Tibial nerve (tissue), 4 donors: Measurements from ENCODE around the gene DAPK1. TPM values are rescaled to one million over a fixed set of nuclear protein-coding genes. Genes with fewer than 3 reads are reported as not detected.

ENCODE experiments used
- DNase-seq, 2 donors: peaks; one replicate each; pipeline ENCODE4 v3.0.0-alpha.2; 2019; ENCODE audit warnings: low spot score in 2 of 2
- H3K27ac ChIP-seq, 4 donors: fragments of 200-600 bp; sonication (generic) in 3 of 4; one replicate each; pipeline ENCODE4 v1.5.1; 2017 to 2019; ENCODE audit warnings: mild to moderate bottlenecking in 1 of 4
- H3K27me3 ChIP-seq, 2 donors: fragments of 200-600 bp; sonication (generic) in 1 of 2; one replicate each; pipeline versions ENCODE4 v1.5.1 to v1.6.0; 2017 to 2019
- H3K36me3 ChIP-seq, 3 donors: fragments of 200-600 bp; sonication (generic); one replicate each; pipeline ENCODE4 v1.5.1; 2018 to 2019
- H3K4me1 ChIP-seq, 4 donors: fragments of 200-600 bp; sonication (generic) in 3 of 4; one replicate each; pipeline ENCODE4 v1.5.1; 2017 to 2019
- H3K4me3 ChIP-seq, 4 donors: fragments of 200-600 bp; sonication (generic) in 3 of 4; one replicate each; pipeline ENCODE4 v1.5.1; 2017 to 2019; ENCODE audit warnings: mild to moderate bottlenecking in 1 of 4, moderate library complexity in 1 of 4
- H3K9me3 ChIP-seq, 4 donors: fragments of 200-600 bp; sonication (generic) in 3 of 4; one replicate each; pipeline ENCODE4 v1.5.1; 2017 to 2019
- EP300 ChIP-seq, 2 donors: sonication (generic); formaldehyde crosslinking; IDR thresholded peaks; one replicate each; pipeline ENCODE4 v1.6.1; 2017; ENCODE audit warnings: antibody characterized with exemption in 2 of 2, mild to moderate bottlenecking in 1 of 2
- POLR2A ChIP-seq, 2 donors: fragments of 450-650 bp; IDR thresholded peaks; one replicate each; pipeline ENCODE4 v1.6.1; 2017; ENCODE audit warnings: antibody characterized with exemption in 2 of 2, mild to moderate bottlenecking in 2 of 2, moderate library complexity in 2 of 2
- WGBS, 2 donors: methylation state at CpG; one replicate each; pipeline ENCODE4 v1.1.5; 2018; 5-methylcytosine and 5-hydroxymethylcytosine counted together
- total RNA-seq, 4 donors: library from RNA; depleted of rRNA; stranded (reverse); fragments of >200 nt; gene quantifications; one replicate each; pipeline ENCODE4 v1.1.0, GENCODE V29; 2016
- TF ChIP-seq, protein P1 (sequence below), 5 experiments: fragments of 200-600 bp in 3 of 5; fragments of 450-650 bp in 2 of 5; sonication (generic) in 3 of 5; IDR thresholded peaks; one replicate each; pipeline ENCODE4 v1.5.1; 2016 to 2019; ENCODE audit warnings: antibody characterized with exemption in 5 of 5, mild to moderate bottlenecking in 3 of 5, moderate library complexity in 2 of 5

DAPK1 gene
- total RNA-seq, 4 donors from 2014 or later, result 58.8 to 97.3 (median 64.2) TPM

DNA sequence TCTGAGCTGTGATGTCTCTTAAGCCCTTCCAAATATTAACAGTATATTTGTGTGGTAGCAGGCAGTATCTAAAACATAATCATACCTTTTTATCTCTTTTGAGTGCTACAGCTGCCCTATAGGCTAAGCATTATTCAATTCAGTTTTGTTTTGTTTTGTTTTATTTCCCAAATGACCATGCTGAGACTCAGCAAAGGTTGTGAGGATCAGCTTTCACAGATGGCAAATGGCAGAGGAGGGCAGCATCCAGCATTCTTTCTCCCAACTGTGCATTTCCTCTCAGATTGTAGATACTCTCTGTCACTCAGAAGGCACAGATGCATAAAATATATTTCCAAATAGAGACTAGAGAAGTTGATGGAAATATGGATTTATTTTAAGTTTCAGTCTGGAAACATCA is 90.7 kb downstream of the DAPK1 start:
- Histone ChIP-seq H3K4me3 (no peak overlapping the region), H3K27ac (no peak overlapping the region), H3K27me3 (no peaks in the 10 kb centered on the region), H3K36me3 (no peaks in the 10 kb centered on the region), H3K9me3 (no peaks in the 10 kb centered on the region), H3K4me1 (peaks cover 0 to 15% (median 10%) of the 10 kb centered on the region in 4 donors)
- no peak for DNase-seq
- no peak for TF ChIP-seq POLR2A (IDR thresholded peaks at IDR 0.05)
- TF ChIP-seq, protein P1, sequence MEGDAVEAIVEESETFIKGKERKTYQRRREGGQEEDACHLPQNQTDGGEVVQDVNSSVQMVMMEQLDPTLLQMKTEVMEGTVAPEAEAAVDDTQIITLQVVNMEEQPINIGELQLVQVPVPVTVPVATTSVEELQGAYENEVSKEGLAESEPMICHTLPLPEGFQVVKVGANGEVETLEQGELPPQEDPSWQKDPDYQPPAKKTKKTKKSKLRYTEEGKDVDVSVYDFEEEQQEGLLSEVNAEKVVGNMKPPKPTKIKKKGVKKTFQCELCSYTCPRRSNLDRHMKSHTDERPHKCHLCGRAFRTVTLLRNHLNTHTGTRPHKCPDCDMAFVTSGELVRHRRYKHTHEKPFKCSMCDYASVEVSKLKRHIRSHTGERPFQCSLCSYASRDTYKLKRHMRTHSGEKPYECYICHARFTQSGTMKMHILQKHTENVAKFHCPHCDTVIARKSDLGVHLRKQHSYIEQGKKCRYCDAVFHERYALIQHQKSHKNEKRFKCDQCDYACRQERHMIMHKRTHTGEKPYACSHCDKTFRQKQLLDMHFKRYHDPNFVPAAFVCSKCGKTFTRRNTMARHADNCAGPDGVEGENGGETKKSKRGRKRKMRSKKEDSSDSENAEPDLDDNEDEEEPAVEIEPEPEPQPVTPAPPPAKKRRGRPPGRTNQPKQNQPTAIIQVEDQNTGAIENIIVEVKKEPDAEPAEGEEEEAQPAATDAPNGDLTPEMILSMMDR (IDR thresholded peaks at IDR 0.05), result no peak
- no peak for TF ChIP-seq EP300 (IDR thresholded peaks at IDR 0.05)

DNA sequence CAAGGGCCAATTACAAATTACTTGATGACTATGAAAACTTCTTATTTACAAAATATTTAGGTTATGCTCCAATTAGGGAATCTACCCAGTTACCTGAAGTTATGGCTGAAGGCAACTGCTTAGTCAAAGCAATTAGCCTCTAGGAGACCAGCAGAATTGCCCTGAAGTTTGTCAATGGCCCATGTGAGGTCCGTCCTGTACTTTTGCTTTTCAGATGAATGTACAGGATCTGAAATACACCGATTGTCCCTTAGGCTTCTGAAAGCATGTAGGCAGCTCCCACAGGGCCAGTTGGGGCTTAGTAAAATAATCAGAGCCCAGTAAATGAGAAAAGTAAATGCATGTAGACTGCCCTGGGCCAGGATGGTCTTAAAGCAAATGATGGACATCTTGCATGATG is 93.3 kb downstream of the DAPK1 start:
- no peaks in the 10 kb centered on the region for H3K9me3 ChIP-seq
- WGBS, 2 donors, result 85 to 88% methylated on average over 2 of the region's 2 CpGs
- peaks cover 0 to 29% (median 18%) of the 10 kb centered on the region in 4 donors for H3K4me1 ChIP-seq
- H3K36me3 ChIP-seq, result no peaks in the 10 kb centered on the region
- H3K4me3 ChIP-seq, result no peak overlapping the region
- no peak overlapping the region for H3K27ac ChIP-seq
- TF ChIP-seq EP300 (IDR thresholded peaks at IDR 0.05) (no peak), POLR2A (IDR thresholded peaks at IDR 0.05) (no peak)
- TF ChIP-seq, protein P1 (IDR thresholded peaks at IDR 0.05), result no peak
- H3K27me3 ChIP-seq, result no peaks in the 10 kb centered on the region
- no peak for DNase-seq

DNA sequence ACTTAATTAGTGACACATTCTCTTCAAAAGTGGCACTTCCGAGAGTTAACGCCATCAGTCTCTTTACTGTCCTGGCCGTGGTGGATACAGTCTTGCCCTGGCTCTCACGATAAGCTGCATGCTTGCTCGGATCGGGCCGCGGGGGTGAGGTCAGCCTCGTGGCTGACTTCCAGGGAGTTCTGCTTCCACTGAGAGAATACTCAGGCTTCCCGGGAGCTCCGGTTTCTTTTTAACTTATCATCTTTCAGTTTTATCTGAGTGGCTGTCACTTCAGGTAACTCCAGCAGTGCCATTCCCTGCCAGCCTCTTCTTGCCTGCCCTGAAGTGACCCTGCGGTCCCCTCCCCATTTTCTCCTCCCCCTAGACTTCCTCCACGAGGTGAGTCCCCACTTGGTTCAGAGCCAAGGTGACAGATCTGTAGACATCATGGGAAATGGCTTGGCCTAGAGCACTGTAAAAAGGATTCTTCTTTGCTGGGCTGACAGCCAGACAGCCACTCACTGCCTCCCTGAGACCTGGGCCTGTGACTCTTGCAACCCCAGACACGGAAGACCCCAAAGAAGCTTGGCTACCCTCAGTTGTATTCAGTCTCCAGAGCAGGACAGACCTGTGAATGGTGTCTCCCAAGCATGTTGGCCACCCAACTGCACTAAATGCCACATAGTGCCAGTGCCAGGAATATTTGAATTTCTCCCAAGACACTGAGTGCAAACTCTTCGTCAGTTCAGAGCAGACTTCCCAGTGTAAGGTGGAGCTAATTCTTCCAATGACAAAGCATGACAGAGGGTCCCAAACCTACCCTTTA is 95.1 kb downstream of the DAPK1 start:
- H3K27ac ChIP-seq, result peak overlapping the region in 3 of 4 donors; percentile 19 to 55 (median 34)
- 32 to 42% methylated on average over 15 of the region's 15 CpGs for WGBS, 2 donors
- no peaks in the 10 kb centered on the region for H3K27me3 ChIP-seq
- TF ChIP-seq POLR2A (IDR thresholded peaks at IDR 0.05) (no peak), EP300 (IDR thresholded peaks at IDR 0.05) (no peak)
- TF ChIP-seq, protein P1 (IDR thresholded peaks at IDR 0.05), result no peak
- H3K36me3 ChIP-seq, result no peaks in the 10 kb centered on the region
- peak overlapping the region in 1 of 4 donors; percentile 10 for H3K4me3 ChIP-seq
- H3K9me3 ChIP-seq, result no peaks in the 10 kb centered on the region
- peaks cover 0 to 35% (median 21%) of the 10 kb centered on the region in 4 donors for H3K4me1 ChIP-seq
- DNase-seq, result peak in 1 of 2 donors; percentile 33

DNA sequence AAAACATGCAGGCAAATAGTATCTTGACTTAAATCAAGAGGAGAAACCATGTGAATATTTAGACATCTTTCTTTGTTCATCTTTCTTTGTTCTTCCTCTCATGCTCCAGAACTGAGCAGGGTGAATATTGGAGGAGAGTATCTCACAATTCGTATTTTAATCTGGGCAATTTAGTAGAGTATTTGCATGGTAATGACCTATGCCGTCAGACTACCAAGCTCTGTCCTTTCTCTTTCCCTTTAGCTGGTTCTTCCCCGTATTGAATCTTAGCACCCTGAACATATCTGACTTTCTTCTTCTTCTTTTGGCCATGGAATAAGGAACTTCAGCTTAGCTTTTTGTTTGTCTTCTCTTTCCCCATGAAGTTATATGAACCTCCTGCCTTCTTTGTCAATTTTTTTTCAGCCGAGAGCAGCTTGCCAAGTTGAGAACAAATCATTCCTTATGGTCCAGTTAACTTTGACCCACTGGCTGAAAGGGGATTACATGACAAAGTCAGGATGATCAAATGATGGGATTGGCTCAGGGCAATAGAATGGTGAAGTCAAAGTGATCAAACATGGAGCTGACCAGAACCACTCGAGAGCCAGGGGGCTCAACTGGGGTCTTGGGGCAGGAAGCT is 95.8 kb downstream of the DAPK1 start:
- Histone ChIP-seq H3K36me3 (no peaks in the 10 kb centered on the region), H3K4me3 (no peak overlapping the region), H3K4me1 (peaks cover 0 to 35% (median 21%) of the 10 kb centered on the region in 4 donors), H3K27me3 (no peaks in the 10 kb centered on the region), H3K27ac (peak overlapping the region in 1 of 4 donors; percentile 67), H3K9me3 (no peaks in the 10 kb centered on the region)
- 42 to 45% methylated on average over 5 of the region's 5 CpGs for WGBS, 2 donors
- DNase-seq, result no peak
- TF ChIP-seq, protein P1 (IDR thresholded peaks at IDR 0.05), result no peak
- TF ChIP-seq EP300 (IDR thresholded peaks at IDR 0.05) (no peak), POLR2A (IDR thresholded peaks at IDR 0.05) (no peak)

DNA sequence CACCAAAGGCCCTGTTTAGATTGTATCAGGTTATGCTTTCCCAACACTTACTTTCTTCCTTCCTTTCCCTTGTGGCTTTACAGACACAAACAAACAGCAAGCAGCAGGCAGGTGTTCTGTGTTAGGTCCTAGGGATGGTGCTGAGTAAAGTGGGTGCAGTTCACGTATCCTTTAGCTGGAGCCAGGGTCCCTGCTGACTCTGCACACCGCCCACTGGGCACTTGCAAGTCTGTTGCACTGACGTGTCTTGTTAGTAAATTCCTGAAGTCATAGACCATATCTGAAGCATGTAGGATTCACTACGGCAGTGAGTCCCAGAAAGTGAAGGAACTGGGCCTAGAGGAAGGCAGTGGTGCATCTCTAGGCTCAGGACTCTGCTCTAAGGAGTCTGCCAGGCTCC is 96.5 kb downstream of the DAPK1 start:
- Histone ChIP-seq H3K36me3 (no peaks in the 10 kb centered on the region), H3K27me3 (no peaks in the 10 kb centered on the region), H3K9me3 (no peaks in the 10 kb centered on the region), H3K4me3 (no peak overlapping the region), H3K27ac (peak overlapping the region in 1 of 4 donors; percentile 17), H3K4me1 (peaks cover 0 to 35% (median 21%) of the 10 kb centered on the region in 4 donors)
- DNase-seq, result no peak
- TF ChIP-seq, protein P1 (IDR thresholded peaks at IDR 0.05), result no peak
- TF ChIP-seq EP300 (IDR thresholded peaks at IDR 0.05) (no peak), POLR2A (IDR thresholded peaks at IDR 0.05) (no peak)
- WGBS, 2 donors, result 70 to 73% methylated on average over 4 of the region's 4 CpGs
